ENCODE results near the gene UNG. TPM values are rescaled to one million over a fixed set of nuclear protein-coding genes. Genes with fewer than 3 reads are reported as not detected.

UNG gene
- total and polyA plus RNA-seq, 9 donors: 20.1 to 27.7 (median 26.0) TPM

GRCh38 chr12:109056891-109057290, 40.5 kb upstream of the UNG start:
- Histone ChIP-seq H3K9me3 (replicated peaks; ENCODE audit: control insufficient read depth, low read depth, low read length) (no peaks in the 10 kb centered on the region), H3K4me1 (ENCODE audit: control insufficient read depth, insufficient read depth, low read length) (peaks cover 10% of the 10 kb centered on the region), H3K4me3 (ENCODE audit: low read length) (no peak overlapping the region), H3K27me3 (ENCODE audit: control insufficient read depth, insufficient read depth, low read length) (no peaks in the 10 kb centered on the region), H3K36me3 (ENCODE audit: control insufficient read depth, insufficient read depth, low read length) (peaks cover 17% of the 10 kb centered on the region), H3K27ac (ENCODE audit: low read length) (no peak overlapping the region)
- DNase-seq: no peak
- no CpG with 5 or more reads among the region's 3 CpGs for WGBS (ENCODE audit: insufficient coverage)

GRCh38 chr12:109057376-109057775, 40.0 kb upstream of the UNG start:
- no peak overlapping the region for H3K27ac ChIP-seq (ENCODE audit: low read length)

GRCh38 chr12:109058773-109059172, 38.6 kb upstream of the UNG start:
- H3K27me3 ChIP-seq (ENCODE audit: control insufficient read depth, insufficient read depth, low read length): no peaks in the 10 kb centered on the region
- no peak overlapping the region for H3K27ac ChIP-seq (ENCODE audit: low read length)
- H3K36me3 ChIP-seq (ENCODE audit: control insufficient read depth, insufficient read depth, low read length): peaks cover 26% of the 10 kb centered on the region
- WGBS (ENCODE audit: insufficient coverage): 100% methylated on average over 1 of the region's 6 CpGs
- no peak for DNase-seq
- H3K4me1 ChIP-seq (ENCODE audit: control insufficient read depth, insufficient read depth, low read length): peaks cover under 1% of the 10 kb centered on the region
- H3K9me3 ChIP-seq (replicated peaks; ENCODE audit: control insufficient read depth, low read depth, low read length): peaks cover 3% of the 10 kb centered on the region
- no peak overlapping the region for H3K4me3 ChIP-seq (ENCODE audit: low read length)

More at GRCh38 chr12:109057376-109057775, 40.0 kb upstream of the UNG start:
- Histone ChIP-seq H3K27me3 (ENCODE audit: control insufficient read depth, insufficient read depth, low read length) (no peaks in the 10 kb centered on the region), H3K4me1 (ENCODE audit: control insufficient read depth, insufficient read depth, low read length) (peaks cover 7% of the 10 kb centered on the region), H3K36me3 (ENCODE audit: control insufficient read depth, insufficient read depth, low read length) (peaks cover 19% of the 10 kb centered on the region), H3K4me3 (ENCODE audit: low read length) (no peak overlapping the region), H3K9me3 (replicated peaks; ENCODE audit: control insufficient read depth, low read depth, low read length) (no peaks in the 10 kb centered on the region)
- WGBS (ENCODE audit: insufficient coverage): 100% methylated on average over 1 of the region's 1 CpG
- no peak for DNase-seq

- Histone ChIP-seq H3K4me1 (ENCODE audit: control insufficient read depth, insufficient read depth, low read length) (no peaks in the 10 kb centered on the region), H3K9me3 (replicated peaks; ENCODE audit: control insufficient read depth, low read depth, low read length) (peaks cover 3% of the 10 kb centered on the region), H3K27ac (ENCODE audit: low read length) (no peak overlapping the region), H3K36me3 (ENCODE audit: control insufficient read depth, insufficient read depth, low read length) (peaks cover 55% of the 10 kb centered on the region), H3K4me3 (ENCODE audit: low read length) (no peak overlapping the region), H3K27me3 (ENCODE audit: control insufficient read depth, insufficient read depth, low read length) (no peaks in the 10 kb centered on the region)
- DNase-seq: no peak
- 42% methylated on average over 1 of the region's 3 CpGs for WGBS (ENCODE audit: insufficient coverage)
These were observed 33.3 kb upstream of the UNG start for GRCh38 chr12:109064143-109064542.

- peaks cover 3% of the 10 kb centered on the region for H3K9me3 ChIP-seq (replicated peaks; ENCODE audit: control insufficient read depth, low read depth, low read length)
- peaks cover 2% of the 10 kb centered on the region for H3K4me1 ChIP-seq (ENCODE audit: control insufficient read depth, insufficient read depth, low read length)
- no peak overlapping the region for H3K27ac ChIP-seq (ENCODE audit: low read length)
- DNase-seq: no peak
- peaks cover 63% of the 10 kb centered on the region for H3K36me3 ChIP-seq (ENCODE audit: control insufficient read depth, insufficient read depth, low read length)
- H3K27me3 ChIP-seq (ENCODE audit: control insufficient read depth, insufficient read depth, low read length): no peaks in the 10 kb centered on the region
- H3K4me3 ChIP-seq (ENCODE audit: low read length): no peak overlapping the region
- WGBS (ENCODE audit: insufficient coverage): 68% methylated on average over 4 of the region's 5 CpGs
These were observed 32.1 kb upstream of the UNG start for GRCh38 chr12:109065154-109065852.

GRCh38 chr12:109065853-109066193, 31.6 kb upstream of the UNG start:
- peaks cover 2% of the 10 kb centered on the region for H3K4me1 ChIP-seq (ENCODE audit: control insufficient read depth, insufficient read depth, low read length)
- H3K27ac ChIP-seq (ENCODE audit: low read length): no peak overlapping the region
- no peaks in the 10 kb centered on the region for H3K27me3 ChIP-seq (ENCODE audit: control insufficient read depth, insufficient read depth, low read length)
- peaks cover 3% of the 10 kb centered on the region for H3K9me3 ChIP-seq (replicated peaks; ENCODE audit: control insufficient read depth, low read depth, low read length)
- WGBS (ENCODE audit: insufficient coverage): 100% methylated on average over 1 of the region's 1 CpG
- H3K4me3 ChIP-seq (ENCODE audit: low read length): no peak overlapping the region
- H3K36me3 ChIP-seq (ENCODE audit: control insufficient read depth, insufficient read depth, low read length): peaks cover 68% of the 10 kb centered on the region
- no peak for DNase-seq

- H3K36me3 ChIP-seq (ENCODE audit: control insufficient read depth, insufficient read depth, low read length): peaks cover 61% of the 10 kb centered on the region
- no peak overlapping the region for H3K4me3 ChIP-seq (ENCODE audit: low read length)
- no peak overlapping the region for H3K27ac ChIP-seq (ENCODE audit: low read length)
- H3K4me1 ChIP-seq (ENCODE audit: control insufficient read depth, insufficient read depth, low read length): peaks cover 2% of the 10 kb centered on the region
- no peaks in the 10 kb centered on the region for H3K9me3 ChIP-seq (replicated peaks; ENCODE audit: control insufficient read depth, low read depth, low read length)
- 53% methylated on average over 17 of the region's 17 CpGs for WGBS (ENCODE audit: insufficient coverage)
- no peaks in the 10 kb centered on the region for H3K27me3 ChIP-seq (ENCODE audit: control insufficient read depth, insufficient read depth, low read length)
- peak; percentile 35 for DNase-seq
These were observed 27.8 kb upstream of the UNG start for GRCh38 chr12:109069307-109070271.

GRCh38 chr12:109074866-109075265, 22.5 kb upstream of the UNG start:
- H3K36me3 ChIP-seq (ENCODE audit: control insufficient read depth, insufficient read depth, low read length): peaks cover 34% of the 10 kb centered on the region

GRCh38 chr12:109082751-109083150, 14.6 kb upstream of the UNG start:
- 92% methylated on average over 14 of the region's 14 CpGs for WGBS (ENCODE audit: insufficient coverage)
- no peak overlapping the region for H3K4me3 ChIP-seq (ENCODE audit: low read length)
- H3K4me1 ChIP-seq (ENCODE audit: control insufficient read depth, insufficient read depth, low read length): no peaks in the 10 kb centered on the region
- DNase-seq: no peak
- no peaks in the 10 kb centered on the region for H3K27me3 ChIP-seq (ENCODE audit: control insufficient read depth, insufficient read depth, low read length)
- peaks cover 50% of the 10 kb centered on the region for H3K36me3 ChIP-seq (ENCODE audit: control insufficient read depth, insufficient read depth, low read length)
- H3K27ac ChIP-seq (ENCODE audit: low read length): no peak overlapping the region
- H3K9me3 ChIP-seq (replicated peaks; ENCODE audit: control insufficient read depth, low read depth, low read length): no peaks in the 10 kb centered on the region

More at GRCh38 chr12:109074866-109075265, 22.5 kb upstream of the UNG start:
- DNase-seq: no peak
- H3K4me3 ChIP-seq (ENCODE audit: low read length): no peak overlapping the region
- no peaks in the 10 kb centered on the region for H3K9me3 ChIP-seq (replicated peaks; ENCODE audit: control insufficient read depth, low read depth, low read length)
- H3K27me3 ChIP-seq (ENCODE audit: control insufficient read depth, insufficient read depth, low read length): no peaks in the 10 kb centered on the region
- H3K4me1 ChIP-seq (ENCODE audit: control insufficient read depth, insufficient read depth, low read length): no peaks in the 10 kb centered on the region
- no peak overlapping the region for H3K27ac ChIP-seq (ENCODE audit: low read length)

- Histone ChIP-seq H3K36me3 (ENCODE audit: control insufficient read depth, insufficient read depth, low read length) (peaks cover 63% of the 10 kb centered on the region), H3K9me3 (replicated peaks; ENCODE audit: control insufficient read depth, low read depth, low read length) (no peaks in the 10 kb centered on the region), H3K27ac (ENCODE audit: low read length) (no peak overlapping the region), H3K4me1 (ENCODE audit: control insufficient read depth, insufficient read depth, low read length) (no peaks in the 10 kb centered on the region), H3K27me3 (ENCODE audit: control insufficient read depth, insufficient read depth, low read length) (no peaks in the 10 kb centered on the region), H3K4me3 (ENCODE audit: low read length) (no peak overlapping the region)
- no peak for DNase-seq
- no CpG with 5 or more reads among the region's 2 CpGs for WGBS (ENCODE audit: insufficient coverage)
These were observed 13.0 kb upstream of the UNG start for GRCh38 chr12:109084425-109084824.

All from muscle of leg (tissue), 11 donors.